ENCODE results near the gene CCT5. TPM values are rescaled to one million over a fixed set of nuclear protein-coding genes. Genes with fewer than 3 reads are reported as not detected.
A peak's percentile ranks its signal among the peaks of the same experiment; 100 is the strongest.
"Not testable (repeated sequence)": the region's sequence is repeated elsewhere in the genome, so short reads cannot be mapped to it uniquely, and the experiment has no call there.

Gene CCT5
- total RNA-seq, 1 donor from 2014 or later, result 401 TPM

- H3K4me3 Mint-ChIP-seq, result peak overlapping the region; percentile 54
- H3K36me3 Mint-ChIP-seq (ENCODE audit: low read depth), result peaks cover 9% of the 10 kb centered on the region
- peaks cover 30% of the 10 kb centered on the region for H3K4me1 Mint-ChIP-seq
- TF ChIP-seq CTCF (conservative IDR thresholded peaks at IDR 0.05), result no peak
- no peaks in the 10 kb centered on the region for H3K9me3 Mint-ChIP-seq
- DNase-seq (ENCODE audit: low read depth, low spot score), result no peak
- no peak overlapping the region for H3K27ac Mint-ChIP-seq (ENCODE audit: unreplicated experiment)
- H3K27me3 Mint-ChIP-seq (ENCODE audit: low read depth), result no peaks in the 10 kb centered on the region
These were observed 3.3 kb upstream of the CCT5 start for GRCh38 chr5:10246761-10247160.

- not testable (repeated sequence) for H3K36me3 Mint-ChIP-seq (ENCODE audit: low read depth); H3K27me3 Mint-ChIP-seq (ENCODE audit: low read depth); H3K4me3 Mint-ChIP-seq; DNase-seq (ENCODE audit: low read depth, low spot score); H3K9me3 Mint-ChIP-seq; H3K27ac Mint-ChIP-seq (ENCODE audit: unreplicated experiment)
- peaks cover 35% of the 10 kb centered on the region for H3K4me1 Mint-ChIP-seq
These were observed 2.9 kb upstream of the CCT5 start for GRCh38 chr5:10247217-10247616.

GRCh38 chr5:10248378-10249260 is 1.5 kb upstream of the CCT5 start:
- H3K4me3 Mint-ChIP-seq, result peak overlapping the region; percentile 96
- no peaks in the 10 kb centered on the region for H3K27me3 Mint-ChIP-seq (ENCODE audit: low read depth)
- no peaks in the 10 kb centered on the region for H3K9me3 Mint-ChIP-seq
- no peak for TF ChIP-seq CTCF (conservative IDR thresholded peaks at IDR 0.05)
- H3K27ac Mint-ChIP-seq (ENCODE audit: unreplicated experiment), result peak overlapping the region; percentile 15
- DNase-seq (ENCODE audit: low read depth, low spot score), result no peak
- peaks cover 36% of the 10 kb centered on the region for H3K4me1 Mint-ChIP-seq
- H3K36me3 Mint-ChIP-seq (ENCODE audit: low read depth), result peaks cover 9% of the 10 kb centered on the region

- H3K4me3 Mint-ChIP-seq, result peak overlapping the region; percentile 96
- no peak for TF ChIP-seq CTCF (conservative IDR thresholded peaks at IDR 0.05)
- no peaks in the 10 kb centered on the region for H3K9me3 Mint-ChIP-seq
- peaks cover 10% of the 10 kb centered on the region for H3K36me3 Mint-ChIP-seq (ENCODE audit: low read depth)
- H3K4me1 Mint-ChIP-seq, result peaks cover 40% of the 10 kb centered on the region
- no peaks in the 10 kb centered on the region for H3K27me3 Mint-ChIP-seq (ENCODE audit: low read depth)
- no peak for DNase-seq (ENCODE audit: low read depth, low spot score)
- peak overlapping the region; percentile 64 for H3K27ac Mint-ChIP-seq (ENCODE audit: unreplicated experiment)
These were observed 761 bp downstream of the CCT5 start for GRCh38 chr5:10250806-10251276.

- Mint-ChIP-seq H3K27me3 (ENCODE audit: low read depth) (no peaks in the 10 kb centered on the region), H3K36me3 (ENCODE audit: low read depth) (peaks cover 13% of the 10 kb centered on the region), H3K27ac (ENCODE audit: unreplicated experiment) (peak overlapping the region; percentile 64), H3K9me3 (no peaks in the 10 kb centered on the region), H3K4me3 (peak overlapping the region; percentile 96), H3K4me1 (peaks cover 40% of the 10 kb centered on the region)
- no peak for TF ChIP-seq CTCF (conservative IDR thresholded peaks at IDR 0.05)
- DNase-seq (ENCODE audit: low read depth, low spot score), result no peak
These were observed 1.3 kb downstream of the CCT5 start for GRCh38 chr5:10251405-10251804.

- Mint-ChIP-seq H3K36me3 (ENCODE audit: low read depth) (peaks cover 13% of the 10 kb centered on the region), H3K4me1 (peaks cover 32% of the 10 kb centered on the region), H3K4me3 (peak overlapping the region; percentile 45), H3K9me3 (no peaks in the 10 kb centered on the region), H3K27me3 (ENCODE audit: low read depth) (no peaks in the 10 kb centered on the region), H3K27ac (ENCODE audit: unreplicated experiment) (no peak overlapping the region)
- TF ChIP-seq CTCF (conservative IDR thresholded peaks at IDR 0.05), result no peak
- DNase-seq (ENCODE audit: low read depth, low spot score), result no peak
These were observed 3.3 kb downstream of the CCT5 start for GRCh38 chr5:10253390-10253789.
